H9 (cell line): ENCODE data around the gene C9. TPM values are rescaled to one million over a fixed set of nuclear protein-coding genes. Genes with fewer than 3 reads are reported as not detected.

Experiments used
- DNase-seq: peaks from one replicate; pipeline ENCODE4 v3.0.0-alpha.2; 2017
- H2AFZ ChIP-seq: one replicate; pipeline ENCODE4 v1.6.1; 2013; ENCODE audit warnings: mild to moderate bottlenecking, low read length, control low read depth, moderate library complexity
- H2AK5ac ChIP-seq: 2 replicates; pipeline ENCODE4 v1.6.1; 2013; ENCODE audit warnings: low read length, control low read depth, mixed read lengths; ENCODE audit not compliant: insufficient read length
- H2BK120ac ChIP-seq: one replicate; pipeline ENCODE4 v1.6.1; 2013; ENCODE audit warnings: low read depth, mild to moderate bottlenecking, low read length, control low read depth, inconsistent platforms; ENCODE audit not compliant: poor library complexity, severe bottlenecking
- H2BK12ac ChIP-seq: 2 replicates; pipeline ENCODE4 v1.6.1; 2013; ENCODE audit warnings: low read length, control low read depth, mixed read lengths, low read depth; ENCODE audit not compliant: insufficient read length
- H2BK15ac ChIP-seq: 2 replicates; pipeline ENCODE4 v1.6.1; 2013; ENCODE audit warnings: low read depth, low read length, control low read depth
- H2BK20ac ChIP-seq: one replicate; pipeline ENCODE4 v1.6.1; 2013; ENCODE audit warnings: low read depth, mild to moderate bottlenecking, low read length, control low read depth, inconsistent platforms; ENCODE audit not compliant: poor library complexity, severe bottlenecking
- H2BK5ac ChIP-seq: 2 replicates; pipeline ENCODE4 v1.6.1; 2013; ENCODE audit warnings: low read length, control low read depth, mixed read lengths; ENCODE audit not compliant: insufficient read length
- H3K14ac ChIP-seq: 2 replicates; pipeline ENCODE4 v1.6.1; 2013; ENCODE audit warnings: low read length, control low read depth; ENCODE audit not compliant: insufficient read depth
- H3K18ac ChIP-seq: 2 replicates; pipeline ENCODE4 v1.6.1; 2013; ENCODE audit warnings: low read depth, mild to moderate bottlenecking, mixed read lengths, low read length, control low read depth; ENCODE audit not compliant: insufficient read length
- H3K23ac ChIP-seq: 2 replicates; pipeline ENCODE4 v1.6.1; 2013; ENCODE audit warnings: low read length, control low read depth, mixed read lengths, low read depth; ENCODE audit not compliant: insufficient read length
- H3K23me2 ChIP-seq: 2 replicates; pipeline ENCODE4 v1.6.1; 2013; ENCODE audit warnings: low read depth, mild to moderate bottlenecking, mixed read lengths, low read length, control low read depth; ENCODE audit not compliant: insufficient read length, poor library complexity, severe bottlenecking
- H3K27ac ChIP-seq: 2 replicates; pipeline ENCODE4 v1.5.1; 2013; ENCODE audit warnings: low read length, control low read depth, mixed read lengths, low read depth; ENCODE audit not compliant: insufficient read length
- H3K27me3 ChIP-seq: 2 replicates; pipeline ENCODE4 v1.6.1; 2013; ENCODE audit warnings: low read length, control low read depth, inconsistent platforms; ENCODE audit not compliant: insufficient read depth
- H3K4ac ChIP-seq: 2 replicates; pipeline ENCODE4 v1.6.1; 2013; ENCODE audit warnings: low read depth, mild to moderate bottlenecking, control low read depth, inconsistent platforms, low read length, moderate library complexity
- H3K4me1 ChIP-seq: 2 replicates; pipeline ENCODE4 v1.6.1; 2013; ENCODE audit warnings: low read length, control low read depth, inconsistent platforms; ENCODE audit not compliant: insufficient read depth
- H3K4me2 ChIP-seq: 2 replicates; pipeline ENCODE4 v1.6.1; 2013; ENCODE audit warnings: low read length, control low read depth, mixed read lengths; ENCODE audit not compliant: insufficient read length, insufficient read depth
- H3K56ac ChIP-seq: 2 replicates; pipeline ENCODE4 v1.6.1; 2013; ENCODE audit warnings: low read depth, mild to moderate bottlenecking, mixed read lengths, low read length, control low read depth; ENCODE audit not compliant: insufficient read length
- H3K79me1 ChIP-seq: 2 replicates; pipeline ENCODE4 v1.6.1; 2013; ENCODE audit warnings: low read depth, mild to moderate bottlenecking, moderate library complexity, low read length, control low read depth, inconsistent platforms; ENCODE audit not compliant: insufficient read depth, poor library complexity, severe bottlenecking
- H3K79me2 ChIP-seq: 2 replicates; pipeline ENCODE4 v1.6.1; 2013; ENCODE audit warnings: low read length, control low read depth, inconsistent platforms; ENCODE audit not compliant: insufficient read depth
- H3K9ac ChIP-seq: 2 replicates; pipeline ENCODE4 v1.6.1; 2013; ENCODE audit warnings: low read length, control low read depth, mixed read lengths; ENCODE audit not compliant: insufficient read length; ENCODE audit errors: extremely low read depth
- H3K9me3 ChIP-seq: one replicate; pipeline ENCODE4 v1.6.1; 2013; ENCODE audit warnings: low read depth, low read length, inconsistent platforms; ENCODE audit not compliant: control insufficient read depth
- H3T11ph ChIP-seq: one replicate; pipeline ENCODE4 v1.6.1; 2013; ENCODE audit warnings: mild to moderate bottlenecking, low read length, control low read depth, inconsistent platforms
- H4K20me1 ChIP-seq: one replicate; pipeline ENCODE4 v1.6.1; 2013; ENCODE audit not compliant: control insufficient read depth, insufficient read length, insufficient read depth
- H4K5ac ChIP-seq: 2 replicates; pipeline ENCODE4 v1.6.1; 2013; ENCODE audit warnings: low read depth, mild to moderate bottlenecking, mixed read lengths, low read length, control low read depth; ENCODE audit not compliant: insufficient read length
- H4K8ac ChIP-seq: replicated peaks from 2 replicates; pipeline ENCODE4 v1.6.1; 2013; ENCODE audit warnings: low read length, control low read depth, mixed read lengths, low read depth; ENCODE audit not compliant: insufficient read length
- H4K91ac ChIP-seq: 2 replicates; pipeline ENCODE4 v1.6.1; 2013; ENCODE audit warnings: low read depth, mild to moderate bottlenecking, moderate library complexity, mixed read lengths, low read length, control low read depth; ENCODE audit not compliant: insufficient read length
- H3K27ac Mint-ChIP-seq, 3 experiments: 2 replicates in 2 of 3; 3 replicates in 1 of 3; pipeline ENCODE4 v1.8.0; 2020 to 2021; ENCODE audit warnings: mixed read lengths in 3 of 3, mild to moderate bottlenecking in 1 of 3, moderate library complexity in 1 of 3
- H3K27me3 Mint-ChIP-seq: 2 replicates; pipeline ENCODE4 v1.8.0; 2021; ENCODE audit warnings: low read depth, mild to moderate bottlenecking, moderate library complexity, mixed read lengths
- H3K36me3 Mint-ChIP-seq, 3 experiments: 2 replicates in 2 of 3; 3 replicates in 1 of 3; pipeline ENCODE4 v1.8.0; 2020 to 2021; ENCODE audit warnings: low read depth in 3 of 3, mixed read lengths in 3 of 3; ENCODE audit not compliant: insufficient read depth in 1 of 3
- H3K4me1 Mint-ChIP-seq, 2 experiments: 2 replicates each; pipeline ENCODE4 v1.8.0; 2020; ENCODE audit warnings: mixed read lengths in 2 of 2
- H3K4me3 Mint-ChIP-seq, 2 experiments: 2 replicates in 1 of 2; 3 replicates in 1 of 2; pipeline ENCODE4 v1.8.0; 2020 to 2021; ENCODE audit warnings: mild to moderate bottlenecking in 2 of 2, mixed read lengths in 2 of 2, moderate library complexity in 1 of 2
- H3K9me3 Mint-ChIP-seq, 2 experiments: 2 replicates in 1 of 2; 3 replicates in 1 of 2; pipeline ENCODE4 v1.8.0; 2020; ENCODE audit warnings: mild to moderate bottlenecking in 2 of 2, mixed read lengths in 2 of 2, moderate library complexity in 1 of 2
- WGBS: extraction: QIAGEN DNeasy Blood & Tissue Kit; methylation state at CpG from one replicate; pipeline ENCODE4 v1.1.7; 2013; ENCODE audit warnings: missing lambda C conversion rate, low lambda C conversion rate, mixed read lengths; ENCODE audit not compliant: insufficient read length; ENCODE audit errors: extremely low coverage; 5-methylcytosine and 5-hydroxymethylcytosine counted together
- total RNA-seq: library from RNA; stranded (reverse); gene quantifications from 2 replicates; pipeline ENCODE4 v1.2.1, GENCODE V29; 2021
- TF ChIP-seq, protein P1 (sequence below): fragments of 200-600 bp; sonication (generic); conservative IDR thresholded peaks from 3 replicates; pipeline ENCODE4 v1.8.0; 2021; ENCODE audit warnings: antibody characterized with exemption, mild to moderate bottlenecking

C9 gene
- total RNA-seq, 1 experiment from 2014 or later: not detected

GRCh38 chr5:39412721-39413394, 48.6 kb upstream of the C9 start:
- H2BK20ac ChIP-seq: no peak overlapping the region
- no peak overlapping the region for H3K14ac ChIP-seq
- H3K27me3 ChIP-seq: no peaks in the 10 kb centered on the region
- H3K4me2 ChIP-seq: no peak overlapping the region
- H3T11ph ChIP-seq: no peak overlapping the region
- Mint-ChIP-seq H3K27ac (peak overlapping the region in 2 of 3 experiments; percentile 54 to 55; a peak in 3 of 7 replicates), H3K27me3 (no peaks in the 10 kb centered on the region), H3K4me1 (peaks cover 23 to 31% of the 10 kb centered on the region in 2 experiments), H3K36me3 (no peaks in the 10 kb centered on the region), H3K9me3 (no peaks in the 10 kb centered on the region), H3K4me3 (no peak overlapping the region)
- no peak overlapping the region for H3K4ac ChIP-seq
- no peaks in the 10 kb centered on the region for H3K79me1 ChIP-seq
- H3K9ac ChIP-seq: no peak overlapping the region
- H3K23ac ChIP-seq: no peak overlapping the region
- no peak overlapping the region for H4K91ac ChIP-seq
- no peaks in the 10 kb centered on the region for H3K9me3 ChIP-seq
- TF ChIP-seq, protein P1, sequence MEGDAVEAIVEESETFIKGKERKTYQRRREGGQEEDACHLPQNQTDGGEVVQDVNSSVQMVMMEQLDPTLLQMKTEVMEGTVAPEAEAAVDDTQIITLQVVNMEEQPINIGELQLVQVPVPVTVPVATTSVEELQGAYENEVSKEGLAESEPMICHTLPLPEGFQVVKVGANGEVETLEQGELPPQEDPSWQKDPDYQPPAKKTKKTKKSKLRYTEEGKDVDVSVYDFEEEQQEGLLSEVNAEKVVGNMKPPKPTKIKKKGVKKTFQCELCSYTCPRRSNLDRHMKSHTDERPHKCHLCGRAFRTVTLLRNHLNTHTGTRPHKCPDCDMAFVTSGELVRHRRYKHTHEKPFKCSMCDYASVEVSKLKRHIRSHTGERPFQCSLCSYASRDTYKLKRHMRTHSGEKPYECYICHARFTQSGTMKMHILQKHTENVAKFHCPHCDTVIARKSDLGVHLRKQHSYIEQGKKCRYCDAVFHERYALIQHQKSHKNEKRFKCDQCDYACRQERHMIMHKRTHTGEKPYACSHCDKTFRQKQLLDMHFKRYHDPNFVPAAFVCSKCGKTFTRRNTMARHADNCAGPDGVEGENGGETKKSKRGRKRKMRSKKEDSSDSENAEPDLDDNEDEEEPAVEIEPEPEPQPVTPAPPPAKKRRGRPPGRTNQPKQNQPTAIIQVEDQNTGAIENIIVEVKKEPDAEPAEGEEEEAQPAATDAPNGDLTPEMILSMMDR: no peak
- no peak overlapping the region for H2AK5ac ChIP-seq
- H3K56ac ChIP-seq: no peak overlapping the region
- H3K27ac ChIP-seq: no peak overlapping the region
- H3K4me1 ChIP-seq: peaks cover 7% of the 10 kb centered on the region; the same call in 1 of the 2 replicates
- no peak overlapping the region for H2BK120ac ChIP-seq
- DNase-seq: no peak
- no peak overlapping the region for H4K5ac ChIP-seq
- H3K23me2 ChIP-seq: no peaks in the 10 kb centered on the region
- H2BK5ac ChIP-seq: no peak overlapping the region
- H2BK12ac ChIP-seq: no peak overlapping the region
- no peaks in the 10 kb centered on the region for H3K79me2 ChIP-seq
- no peak overlapping the region for H2AFZ ChIP-seq
- no CpG with 5 or more reads among the region's 5 CpGs for WGBS
- no peak overlapping the region for H3K18ac ChIP-seq
- H4K8ac ChIP-seq: no peak overlapping the region
- no peaks in the 10 kb centered on the region for H4K20me1 ChIP-seq
- H2BK15ac ChIP-seq: no peak overlapping the region
